Epithelial cell of proximal tubule (primary cell): ENCODE data around the gene THEMIS. TPM values are rescaled to one million over a fixed set of nuclear protein-coding genes. Genes with fewer than 3 reads are reported as not detected.

ENCODE experiments used
- DNase-seq: peaks from one replicate; pipeline ENCODE4 v3.0.0-alpha.2; 2011; ENCODE audit warnings: low read depth
- H3K4me3 ChIP-seq: 2 replicates; pipeline ENCODE4 v1.5.1; 2011; ENCODE audit warnings: low read depth, mild to moderate bottlenecking, low read length
- CTCF ChIP-seq: conservative IDR thresholded peaks from 2 replicates; pipeline ENCODE4 v1.5.1; 2012; ENCODE audit warnings: low read depth, mild to moderate bottlenecking, low read length
- total RNA-seq: library from RNA; depleted of rRNA; stranded (reverse); fragments of >200 nt; gene quantifications from 2 replicates; pipeline ENCODE4 v1.2.3, GENCODE V29; 2015

Gene THEMIS
- total RNA-seq, 1 donor from 2014 or later: not detected

DNA sequence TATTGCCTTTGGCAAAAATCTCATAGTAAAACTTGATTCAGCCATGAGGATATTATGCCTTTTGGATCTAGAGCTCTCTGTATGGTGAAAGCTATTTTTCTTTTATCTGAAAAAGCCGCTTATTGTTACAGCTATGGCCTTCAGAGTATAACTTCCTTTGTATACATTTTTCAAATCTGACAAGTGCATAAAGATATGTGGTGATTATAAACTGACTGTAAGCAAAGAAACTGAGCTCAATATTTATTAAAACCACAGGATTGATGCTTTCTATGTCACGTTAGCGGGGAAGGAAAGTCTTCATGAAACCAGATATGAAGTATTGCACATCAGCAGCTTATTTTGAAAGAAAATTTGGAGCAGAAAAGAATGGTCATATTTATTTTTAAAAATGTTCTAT, 151.8 kb downstream of the THEMIS start:
- no peak for TF ChIP-seq CTCF
- DNase-seq: no peak
- H3K4me3 ChIP-seq: no peak overlapping the region

DNA sequence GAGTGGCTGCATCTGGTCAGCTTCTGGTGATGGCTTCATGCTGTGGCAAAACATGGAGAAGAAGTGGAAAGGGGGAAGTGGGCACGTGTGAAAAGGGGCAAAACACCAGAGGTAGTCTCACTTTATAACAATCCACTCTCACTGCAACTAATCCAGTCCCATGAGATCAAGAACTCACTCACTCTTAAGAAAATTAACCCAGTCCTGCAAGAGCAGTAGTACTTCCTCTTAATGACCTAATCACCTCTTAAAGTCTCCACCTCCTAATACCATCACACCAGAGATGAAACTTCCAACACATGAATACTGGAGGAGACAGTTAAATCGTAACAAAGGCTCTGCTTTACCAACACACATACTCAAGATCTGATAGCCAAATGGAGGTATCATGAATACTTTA, 152.6 kb downstream of the THEMIS start:
- no peak for DNase-seq
- no peak overlapping the region for H3K4me3 ChIP-seq
- TF ChIP-seq CTCF: no peak

GRCh38 chr6:127738423-127738822, 162.4 kb downstream of the THEMIS start:
- no peak for TF ChIP-seq CTCF
- no peak overlapping the region for H3K4me3 ChIP-seq

GRCh38 chr6:127737768-127738167, 163.1 kb downstream of the THEMIS start:
- no peak overlapping the region for H3K4me3 ChIP-seq
- no peak for TF ChIP-seq CTCF
- no peak for DNase-seq

More at GRCh38 chr6:127738423-127738822, 162.4 kb downstream of the THEMIS start:
- DNase-seq: no peak

- peak; percentile 23 for DNase-seq
- TF ChIP-seq CTCF: peak; percentile 76
- no peak overlapping the region for H3K4me3 ChIP-seq
These were observed 163.8 kb downstream of the THEMIS start for GRCh38 chr6:127737009-127737486.

GRCh38 chr6:127732927-127733326, 167.9 kb downstream of the THEMIS start:
- no peak for DNase-seq
- TF ChIP-seq CTCF: no peak

DNA sequence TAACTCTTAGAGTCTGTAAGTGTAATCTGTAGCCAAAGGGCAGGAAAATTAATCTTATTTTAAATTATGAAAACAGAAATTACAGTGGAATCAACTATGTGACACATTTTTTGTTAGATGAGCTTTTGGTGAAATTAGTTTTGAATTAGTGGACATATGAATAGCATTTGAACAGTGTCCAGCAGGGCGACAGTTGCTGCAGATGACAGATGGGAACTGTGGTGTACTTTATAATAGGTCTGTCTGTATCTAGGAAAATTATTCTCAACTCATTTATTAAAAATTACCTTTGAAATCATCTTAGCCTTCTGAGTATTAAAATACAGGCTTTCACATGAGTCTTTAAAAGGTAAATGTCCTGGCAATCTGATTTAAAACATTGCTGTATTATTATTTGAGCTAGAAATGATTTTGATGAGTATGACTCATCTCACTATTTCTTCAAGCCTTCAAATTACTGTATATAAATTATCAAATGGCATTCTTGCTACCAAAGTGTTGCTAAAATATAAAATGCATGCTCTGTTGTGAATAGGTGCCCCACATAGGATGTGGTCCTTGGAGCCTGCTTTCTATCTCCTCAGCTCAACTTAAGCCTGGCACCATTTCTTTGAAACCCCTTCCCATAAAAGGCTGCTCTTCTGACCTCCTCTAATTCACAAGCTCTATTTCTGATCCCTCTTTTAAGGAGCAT, 173.5 kb downstream of the THEMIS start:
- H3K4me3 ChIP-seq: no peak overlapping the region
- TF ChIP-seq CTCF: no peak
- no peak for DNase-seq

More at GRCh38 chr6:127732927-127733326, 167.9 kb downstream of the THEMIS start:
- H3K4me3 ChIP-seq: no peak overlapping the region
